Parathyroid adenoma (tissue), 2 donors: ENCODE results near the gene ENOX2.
"Not testable (repeated sequence)": the region's sequence is repeated elsewhere in the genome, so short reads cannot be mapped to it uniquely, and the experiment has no call there.

Experiments
- H2AFZ ChIP-seq: fragments of 300-600 bp; sonication (generic); one replicate; pipeline ENCODE4 v1.7.0; 2017; ENCODE audit warnings: antibody characterized with exemption, mild to moderate bottlenecking
- H3K27ac ChIP-seq: fragments of 300-600 bp; sonication (generic); one replicate; pipeline ENCODE4 v1.7.0; 2017
- H3K27me3 ChIP-seq: fragments of 300-600 bp; sonication (generic); one replicate; pipeline ENCODE4 v1.7.0; 2017; ENCODE audit warnings: low read length; ENCODE audit not compliant: control insufficient read depth, insufficient read depth
- H3K36me3 ChIP-seq: fragments of 300-600 bp; sonication (generic); one replicate; pipeline ENCODE4 v1.7.0; 2017; ENCODE audit warnings: low read length; ENCODE audit not compliant: control insufficient read depth, insufficient read depth
- H3K4me1 ChIP-seq: fragments of 300-600 bp; sonication (generic); one replicate; pipeline ENCODE4 v1.7.0; 2017; ENCODE audit warnings: control low read depth
- H3K4me2 ChIP-seq: fragments of 300-600 bp; sonication (generic); one replicate; pipeline ENCODE4 v1.7.0; 2017; ENCODE audit warnings: low read length
- H3K4me3 ChIP-seq: fragments of 300-600 bp; sonication (generic); one replicate; pipeline ENCODE4 v1.7.0; 2017; ENCODE audit warnings: low read depth, low read length
- H3K79me2 ChIP-seq: fragments of 300-600 bp; sonication (generic); one replicate; pipeline ENCODE4 v1.7.0; 2017; ENCODE audit warnings: control low read depth
- H3K9ac ChIP-seq: fragments of 300-600 bp; sonication (generic); one replicate; pipeline ENCODE4 v1.7.0; 2017; ENCODE audit warnings: mild to moderate bottlenecking
- H3K9me3 ChIP-seq: fragments of 300-600 bp; sonication (generic); one replicate; pipeline ENCODE4 v1.7.0; 2017; ENCODE audit warnings: low read length; ENCODE audit not compliant: control insufficient read depth
- TF ChIP-seq, protein P1 (sequence below): fragments of 300-600 bp; sonication (generic); IDR thresholded peaks from one replicate; pipeline ENCODE4 v1.7.0; 2017; ENCODE audit warnings: antibody characterized with exemption, mild to moderate bottlenecking
- donor health status: primary hyperparathyroidism.

ENOX2 gene

DNA sequence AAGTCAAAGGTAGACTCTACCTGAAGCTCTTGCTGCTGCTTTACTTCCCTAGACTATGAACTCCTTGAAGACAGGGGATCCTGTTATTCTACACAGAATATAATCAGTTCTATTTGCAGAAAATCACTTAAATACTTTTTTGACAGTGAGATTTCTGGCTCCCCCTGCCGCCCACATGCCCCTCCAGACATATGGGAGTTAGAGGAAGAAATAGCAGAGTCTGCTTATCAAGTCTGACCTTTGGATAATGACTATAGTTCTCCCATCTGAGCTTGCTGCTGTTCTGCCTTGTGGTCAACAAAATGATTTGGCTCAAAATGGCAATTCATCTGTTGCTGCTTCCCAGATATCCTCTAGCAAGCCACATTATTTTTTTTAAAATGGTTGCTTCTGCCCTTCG lies 101.1 kb downstream of the ENOX2 start:
- TF ChIP-seq, protein P1, sequence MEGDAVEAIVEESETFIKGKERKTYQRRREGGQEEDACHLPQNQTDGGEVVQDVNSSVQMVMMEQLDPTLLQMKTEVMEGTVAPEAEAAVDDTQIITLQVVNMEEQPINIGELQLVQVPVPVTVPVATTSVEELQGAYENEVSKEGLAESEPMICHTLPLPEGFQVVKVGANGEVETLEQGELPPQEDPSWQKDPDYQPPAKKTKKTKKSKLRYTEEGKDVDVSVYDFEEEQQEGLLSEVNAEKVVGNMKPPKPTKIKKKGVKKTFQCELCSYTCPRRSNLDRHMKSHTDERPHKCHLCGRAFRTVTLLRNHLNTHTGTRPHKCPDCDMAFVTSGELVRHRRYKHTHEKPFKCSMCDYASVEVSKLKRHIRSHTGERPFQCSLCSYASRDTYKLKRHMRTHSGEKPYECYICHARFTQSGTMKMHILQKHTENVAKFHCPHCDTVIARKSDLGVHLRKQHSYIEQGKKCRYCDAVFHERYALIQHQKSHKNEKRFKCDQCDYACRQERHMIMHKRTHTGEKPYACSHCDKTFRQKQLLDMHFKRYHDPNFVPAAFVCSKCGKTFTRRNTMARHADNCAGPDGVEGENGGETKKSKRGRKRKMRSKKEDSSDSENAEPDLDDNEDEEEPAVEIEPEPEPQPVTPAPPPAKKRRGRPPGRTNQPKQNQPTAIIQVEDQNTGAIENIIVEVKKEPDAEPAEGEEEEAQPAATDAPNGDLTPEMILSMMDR, result no peak
- Histone ChIP-seq H3K27ac (no peak overlapping the region), H3K79me2 (no peaks in the 10 kb centered on the region), H3K27me3 (no peaks in the 10 kb centered on the region), H3K4me1 (no peaks in the 10 kb centered on the region), H3K36me3 (no peaks in the 10 kb centered on the region), H3K4me2 (no peak overlapping the region), H3K9ac (no peak overlapping the region), H3K9me3 (no peaks in the 10 kb centered on the region), H2AFZ (no peak overlapping the region), H3K4me3 (no peak overlapping the region)

DNA sequence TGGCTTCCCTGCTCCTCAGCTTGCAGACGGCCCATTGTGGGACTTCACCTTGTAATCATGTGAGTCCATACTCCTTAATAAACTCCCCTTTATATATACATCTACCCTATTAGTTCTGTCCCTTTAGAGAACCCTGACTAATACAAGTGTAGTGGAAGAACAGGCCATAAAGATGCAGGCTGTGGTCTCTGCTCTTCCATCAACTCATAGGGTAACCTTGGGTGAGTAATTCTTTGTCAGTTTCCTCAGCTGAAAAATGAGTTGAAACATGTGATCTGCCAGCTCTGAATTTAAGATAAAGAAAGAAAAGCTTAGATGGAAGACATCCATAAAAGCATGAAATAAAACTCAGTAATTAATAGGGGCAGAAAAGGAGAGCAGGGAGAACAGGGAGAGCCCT lies 103.6 kb downstream of the ENOX2 start:
- no peaks in the 10 kb centered on the region for H3K79me2 ChIP-seq
- no peak overlapping the region for H2AFZ ChIP-seq
- TF ChIP-seq, protein P1, result no peak
- no peak overlapping the region for H3K4me3 ChIP-seq
- H3K4me2 ChIP-seq, result no peak overlapping the region
- no peaks in the 10 kb centered on the region for H3K9me3 ChIP-seq
- no peak overlapping the region for H3K9ac ChIP-seq
- no peak overlapping the region for H3K27ac ChIP-seq
- H3K27me3 ChIP-seq, result no peaks in the 10 kb centered on the region
- no peaks in the 10 kb centered on the region for H3K36me3 ChIP-seq
- H3K4me1 ChIP-seq, result no peaks in the 10 kb centered on the region

DNA sequence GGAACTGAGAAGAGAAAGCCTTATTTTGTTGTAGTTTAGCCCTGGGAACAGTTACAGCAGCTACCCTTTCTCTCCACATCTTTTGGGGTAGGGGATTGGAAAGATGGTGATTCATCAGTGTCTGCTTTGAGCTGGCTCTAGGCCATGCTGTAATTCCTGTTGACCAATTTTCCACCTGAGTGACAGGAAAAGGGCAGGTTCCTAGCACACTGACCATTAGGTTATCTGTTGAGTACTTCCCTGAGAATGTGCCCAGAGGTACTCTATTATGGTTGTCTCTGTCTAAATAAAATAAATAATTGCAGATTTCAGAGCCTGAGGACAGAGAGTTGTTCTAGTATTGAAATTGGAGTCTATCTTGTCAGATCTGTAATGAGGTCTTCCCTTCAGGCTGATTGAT lies 109.0 kb downstream of the ENOX2 start:
- TF ChIP-seq, protein P1, result no peak
- no peaks in the 10 kb centered on the region for H3K4me1 ChIP-seq
- no peak overlapping the region for H3K27ac ChIP-seq
- no peak overlapping the region for H3K4me3 ChIP-seq
- H2AFZ ChIP-seq, result no peak overlapping the region
- H3K79me2 ChIP-seq, result no peaks in the 10 kb centered on the region
- no peaks in the 10 kb centered on the region for H3K9me3 ChIP-seq
- no peaks in the 10 kb centered on the region for H3K36me3 ChIP-seq
- no peak overlapping the region for H3K9ac ChIP-seq
- no peak overlapping the region for H3K4me2 ChIP-seq
- no peaks in the 10 kb centered on the region for H3K27me3 ChIP-seq

DNA sequence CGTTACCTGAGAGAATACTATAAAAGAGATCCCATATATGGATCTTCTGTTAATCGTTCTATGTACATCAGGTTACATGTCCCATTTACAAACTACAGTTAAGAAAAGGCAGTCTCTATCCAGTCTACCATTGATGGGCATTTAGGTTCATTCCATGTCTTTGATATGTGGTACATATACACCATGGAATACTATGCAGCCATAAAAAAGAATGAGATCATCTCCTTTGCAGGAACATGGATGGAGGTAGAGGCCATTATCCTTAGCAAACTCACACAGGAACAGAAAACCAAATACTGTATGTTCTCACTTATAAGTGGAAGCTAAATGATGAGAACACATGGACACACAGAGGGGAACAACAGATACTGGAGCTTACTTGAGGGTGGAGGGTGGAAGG lies 111.1 kb downstream of the ENOX2 start:
- H3K79me2 ChIP-seq, H3K27ac ChIP-seq, H3K4me2 ChIP-seq, H3K36me3 ChIP-seq, H2AFZ ChIP-seq, H3K27me3 ChIP-seq, H3K4me3 ChIP-seq, H3K9ac ChIP-seq, H3K9me3 ChIP-seq, H3K4me1 ChIP-seq: not testable (repeated sequence)

DNA sequence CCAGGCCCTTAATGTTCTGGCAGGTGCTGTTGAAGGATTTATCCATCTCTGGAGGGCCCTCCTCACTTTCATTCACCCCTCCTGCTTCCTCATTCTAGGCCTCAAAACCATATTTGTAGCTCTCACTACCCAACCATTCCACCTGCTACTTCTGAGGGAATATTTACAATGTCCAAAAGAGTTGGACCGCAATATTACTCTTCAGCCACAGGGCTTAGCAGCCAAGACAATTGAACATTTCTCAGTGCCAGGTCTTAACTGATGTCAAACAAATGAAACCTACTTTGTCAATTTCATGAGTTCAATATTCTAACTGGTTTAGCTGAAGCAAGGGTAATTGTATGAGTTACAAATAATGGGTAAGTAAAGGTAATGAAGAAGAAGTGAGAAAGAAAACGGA lies 113.2 kb downstream of the ENOX2 start:
- no peak overlapping the region for H3K9ac ChIP-seq
- TF ChIP-seq, protein P1, result no peak

More for the DNA sequence above, 113.2 kb downstream of the ENOX2 start:
- Histone ChIP-seq H3K4me1 (no peaks in the 10 kb centered on the region), H2AFZ (no peak overlapping the region), H3K27ac (no peak overlapping the region), H3K27me3 (no peaks in the 10 kb centered on the region), H3K36me3 (no peaks in the 10 kb centered on the region), H3K9me3 (no peaks in the 10 kb centered on the region), H3K4me2 (no peak overlapping the region), H3K4me3 (no peak overlapping the region), H3K79me2 (no peaks in the 10 kb centered on the region)
